K562 (cell line): ENCODE measurements around the gene PRDX4. TPM values are rescaled to one million over a fixed set of nuclear protein-coding genes. Genes with fewer than 3 reads are reported as not detected.

Experiments used
- ATAC-seq: fragments of 200-7000 bp; cut with Tn5 transposase; 3 replicates; pipeline ENCODE4 v1.9.1; 2020; ENCODE audit warnings: moderate library complexity
- BruUV-seq: library from RNA; stranded (reverse); fragments of 400-500 nt; replicated peaks from 2 replicates; lab custom pipeline; 2021; lab: Mats Ljungman, UMichigan
- CTCF ChIA-PET: fragments of 300-600 bp; formaldehyde crosslinking; extraction: SDS; loops from one replicate; lab custom pipeline; 2021; ENCODE audit warnings: low intra/inter-chr PET ratio; lab: Yijun Ruan, JAX
- POLR2A ChIA-PET: fragments of 300-600, 350-650 bp; sonication (Branson Sonifier 250); formaldehyde crosslinking; extraction: SDS; loops from one replicate; lab custom pipeline; 2021; ENCODE audit warnings: antibody characterized with exemption, inconsistent platforms; lab: Yijun Ruan, JAX
- DNase-seq, 4 experiments: peaks; one replicate each; pipeline versions ENCODE4 v3.0.0 to v3.0.0-alpha.2; 2011 to 2018; ENCODE audit warnings: low spot score in 3 of 4, mixed read lengths in 3 of 4; ENCODE audit errors: extremely low read depth in 1 of 4
- FAIRE-seq: peaks from 2 replicates; lab custom pipeline; 2011; peaks lifted over from hg19 to GRCh38; lab: Jason Lieb, UNC
- H2AFZ ChIP-seq: 2 replicates; pipeline ENCODE4 v1.6.0; 2011; ENCODE audit warnings: low read depth, low read length, control low read depth, inconsistent platforms
- H3K27ac ChIP-seq: fragments of 200-600 bp; 3 replicates; pipeline ENCODE4 v1.8.0; 2011; ENCODE audit warnings: low read depth, mild to moderate bottlenecking, control low read depth, inconsistent platforms, low read length, moderate library complexity, mixed read lengths; ENCODE audit errors: extremely low read depth
- H3K27me3 ChIP-seq, 2 experiments: fragments of 300-600 bp in 1 of 2; 2 replicates in 1 of 2; 3 replicates in 1 of 2; pipeline versions ENCODE4 v1.6.0 to v1.8.0; 2011; ENCODE audit warnings: inconsistent platforms in 2 of 2, low read length in 2 of 2, mild to moderate bottlenecking in 1 of 2, mixed read lengths in 1 of 2, moderate library complexity in 1 of 2; ENCODE audit not compliant: control insufficient read depth in 2 of 2, insufficient read depth in 2 of 2
- H3K36me3 ChIP-seq: fragments of 300-600 bp; 3 replicates; pipeline ENCODE4 v1.8.0; 2011; ENCODE audit warnings: mild to moderate bottlenecking, low read length, inconsistent platforms; ENCODE audit not compliant: control insufficient read depth, insufficient read depth
- H3K4me1 ChIP-seq, 2 experiments: fragments of 200-600 bp in 1 of 2; replicated peaks in 1 of 2; 2 replicates in 1 of 2; 3 replicates in 1 of 2; pipeline versions ENCODE4 v1.5.1 to v1.8.0; 2011; ENCODE audit warnings: inconsistent platforms in 2 of 2, low read length in 2 of 2, mild to moderate bottlenecking in 1 of 2, mixed read lengths in 1 of 2, moderate library complexity in 1 of 2; ENCODE audit not compliant: control insufficient read depth in 2 of 2, insufficient read depth in 2 of 2
- H3K4me2 ChIP-seq: 2 replicates; pipeline ENCODE4 v1.6.1; 2011; ENCODE audit warnings: low read length, control low read depth, inconsistent platforms, mixed read lengths; ENCODE audit not compliant: insufficient read depth
- H3K4me3 ChIP-seq: fragments of 200-600 bp; sonication (generic), shearing (Covaris generic); 2 replicates; pipeline ENCODE4 v1.5.1; 2016; ENCODE audit warnings: control low read depth, inconsistent platforms
- H3K79me2 ChIP-seq: fragments of 200-600 bp; 3 replicates; pipeline ENCODE4 v1.8.0; 2011; ENCODE audit warnings: low read length, inconsistent platforms; ENCODE audit not compliant: control insufficient read depth, insufficient read depth
- H3K9ac ChIP-seq, 2 experiments: 2 replicates each; pipeline versions ENCODE4 v1.6.0 to v1.6.1; 2011; ENCODE audit warnings: low read depth in 2 of 2, low read length in 2 of 2, control low read depth in 1 of 2, inconsistent platforms in 1 of 2, mild to moderate bottlenecking in 1 of 2, mixed read lengths in 1 of 2; ENCODE audit not compliant: insufficient read depth in 1 of 2
- H3K9me1 ChIP-seq: one replicate; pipeline ENCODE4 v1.6.0; 2011; ENCODE audit warnings: inconsistent platforms, mild to moderate bottlenecking, low read length, moderate library complexity; ENCODE audit not compliant: control insufficient read depth, insufficient read depth
- H3K9me3 ChIP-seq: replicated peaks from 2 replicates; pipeline ENCODE4 v1.5.1; 2011; ENCODE audit warnings: low read depth, low read length, inconsistent platforms; ENCODE audit not compliant: control insufficient read depth, insufficient read depth
- H4K20me1 ChIP-seq: replicated peaks from 2 replicates; pipeline ENCODE4 v1.6.1; 2011; ENCODE audit warnings: low read length, inconsistent platforms, mixed read lengths; ENCODE audit not compliant: control insufficient read depth, insufficient read depth
- ATF7 ChIP-seq: fragments of 450-650 bp; IDR thresholded peaks from 2 replicates; pipeline ENCODE4 v1.7.1; 2014; ENCODE audit warnings: mild to moderate bottlenecking, moderate library complexity
- CREB5 ChIP-seq: fragments of 250-450 bp; sonication (Bioruptor Pico); IDR thresholded peaks from 2 replicates; pipeline ENCODE4 v1.5.0; 2020; ENCODE audit warnings: mild to moderate bottlenecking
- E2F5 ChIP-seq: sonication (generic); formaldehyde crosslinking; IDR thresholded peaks from 2 replicates; pipeline ENCODE4 v1.8.0; 2022; ENCODE audit warnings: mild to moderate bottlenecking, missing genetic modification reagents
- KAT7 ChIP-seq: sonication (generic); formaldehyde crosslinking; IDR thresholded peaks from 2 replicates; pipeline ENCODE4 v1.8.0; 2022; ENCODE audit warnings: missing genetic modification reagents, mild to moderate bottlenecking, borderline replicate concordance
- MCM7 ChIP-seq, 2 experiments: fragments of 450-650 bp; IDR thresholded peaks; 2 replicates each; pipeline ENCODE4 v1.6.1; 2016 to 2018
- MTA3 ChIP-seq: fragments of 450-650 bp; formaldehyde crosslinking; IDR thresholded peaks from 2 replicates; pipeline ENCODE4 v1.6.1; 2017; ENCODE audit warnings: mild to moderate bottlenecking, borderline replicate concordance
- PHF21A ChIP-seq: fragments of 450-650 bp; IDR thresholded peaks from 2 replicates; pipeline ENCODE4 v1.6.1; 2017; ENCODE audit warnings: low read depth, borderline replicate concordance
- POLR2A ChIP-seq: fragments of 450-650 bp; conservative IDR thresholded peaks from 2 replicates; pipeline ENCODE4 v1.6.1; 2016
- RBM22 ChIP-seq: fragments of 200-400 bp; formaldehyde crosslinking; IDR thresholded peaks from 2 replicates; pipeline ENCODE4 v1.6.1; 2018; ENCODE audit warnings: low read length, low read depth; ENCODE audit not compliant: poor library complexity, severe bottlenecking
- TCF3 ChIP-seq: sonication (generic); formaldehyde crosslinking; IDR thresholded peaks from 2 replicates; pipeline ENCODE4 v1.4.0; 2020; ENCODE audit warnings: mild to moderate bottlenecking, missing genetic modification reagents
- TEAD1 ChIP-seq, 2 experiments: fragments of 450-650 bp in 1 of 2; sonication (generic) in 1 of 2; formaldehyde crosslinking; IDR thresholded peaks; 2 replicates each; pipeline versions ENCODE4 v1.4.0 to v1.8.0; 2020 to 2022; ENCODE audit warnings: mild to moderate bottlenecking in 2 of 2, missing genetic modification reagents in 1 of 2
- ZBTB11 ChIP-seq, 3 experiments: fragments of 200-800 bp in 1 of 3; fragments of 250-450 bp in 1 of 3; fragments of 450-650 bp in 1 of 3; sonication (Bioruptor Pico) in 1 of 3; sonication (Bioruptor generic) in 1 of 3; formaldehyde crosslinking in 1 of 3; IDR thresholded peaks; 2 replicates each; pipeline versions ENCODE4 v1.6.1 to v1.8.0; 2016 to 2022; ENCODE audit warnings: mild to moderate bottlenecking in 2 of 3, missing genetic modification characterization in 2 of 3, missing compliant biosample characterization in 1 of 3, moderate library complexity in 1 of 3
- ZC3H11A ChIP-seq: IDR thresholded peaks from 2 replicates; pipeline ENCODE4 v1.6.1; 2012; ENCODE audit warnings: low read depth, low read length, improper control_type of control experiment
- ZNF717 ChIP-seq: fragments of 250-450 bp; sonication (Bioruptor Pico); IDR thresholded peaks from 2 replicates; pipeline ENCODE4 v1.5.0; 2021
- WGBS: fragments of 100-300 bp; shearing (Covaris generic); methylation state at CpG from one replicate; pipeline ENCODE4 v1.1.6; 2016; ENCODE audit warnings: low coverage, mixed read lengths; ENCODE audit not compliant: insufficient coverage; ENCODE audit errors: missing lambda C conversion rate; 5-methylcytosine and 5-hydroxymethylcytosine counted together
- in situ Hi-C: fragments of 300-500 bp; cut with MboI; formaldehyde crosslinking; loops from 4 replicates; pipeline ENCODE4 v1.15.0; 2018; ENCODE audit warnings: inconsistent platforms, mixed read lengths
- intact Hi-C: fragments of 100-400 bp; cut with micrococcal nuclease; formaldehyde crosslinking; loops from 2 replicates; pipeline ENCODE4 v1.14.2; 2022
- polyA plus RNA-seq, 8 experiments: library from polyadenylated mRNA; depleted of rRNA in 4 of 8; stranded (reverse) in 5 of 8; unstranded in 3 of 8; fragments of >200 nt; fragmentation: Nextera tagmentation in 2 of 8; fragmentation: Illumina TruSeq in 1 of 8; extraction: Ambion mirVana in 2 of 8; extraction: Trizol in 1 of 8; gene quantifications; 2 replicates each; pipeline versions ENCODE4 v1.2.1 to v1.2.3, GENCODE V29; 2011 to 2014; ENCODE audit warnings: inconsistent platforms in 1 of 8, missing spikeins in 1 of 8
- total RNA-seq, 7 experiments: library from RNA; depleted of rRNA in 6 of 7; stranded (reverse); fragments of >200 nt in 6 of 7; fragmentation: Illumina TruSeq in 2 of 7; extraction: Trizol in 2 of 7; gene quantifications; 2 replicates each; pipeline versions ENCODE4 v1.2.1 to v1.2.3, GENCODE V29; 2011 to 2021; ENCODE audit warnings: low replicate concordance in 1 of 7
- TF ChIP-seq, protein P1 (sequence below): fragments of 250-450 bp; sonication (Bioruptor Pico); IDR thresholded peaks from 2 replicates; pipeline ENCODE4 v1.5.0; 2022; ENCODE audit warnings: mild to moderate bottlenecking

The PRDX4 gene
- total and polyA plus RNA-seq, 9 of the 15 experiments (the other 6 are each of a cell fraction or from before 2014, with no cell fraction given) = 28.6 to 253 (median 153) TPM

GRCh38 chrX:23704673-23705206 is 37.4 kb downstream of the PRDX4 start:
- BruUV-seq = no TSS peak
- Histone ChIP-seq H3K9me1 (no peaks in the 10 kb centered on the region), H3K9ac (no peak overlapping the region), H3K4me1 (peaks cover 0 to 8% of the 10 kb centered on the region in 2 experiments; a peak in 1 of 5 replicates), H3K27me3 (no peaks in the 10 kb centered on the region), H4K20me1 (no peaks in the 10 kb centered on the region), H3K9me3 (no peaks in the 10 kb centered on the region), H3K79me2 (no peaks in the 10 kb centered on the region), H3K27ac (no peak overlapping the region), H3K36me3 (peaks cover 55% of the 10 kb centered on the region), H2AFZ (no peak overlapping the region), H3K4me2 (no peak overlapping the region), H3K4me3 (no peak overlapping the region)
- TF ChIP-seq RBM22 = no peak
- no peak for TF ChIP-seq ZC3H11A
- no peak for TF ChIP-seq ZBTB11 (CRISPR knock-in tag; IDR thresholded peaks at IDR 0.05)
- no peak for TF ChIP-seq CREB5 (CRISPR knock-in tag)
- no peak for TF ChIP-seq ATF7
- TF ChIP-seq KAT7 = no peak
- no peak for TF ChIP-seq ZNF717 (CRISPR knock-in tag)
- TF ChIP-seq MCM7 (IDR thresholded peaks at IDR 0.05) = no peak
- TF ChIP-seq POLR2A = no peak
- TF ChIP-seq MTA3 = no peak
- TF ChIP-seq PHF21A = no peak
- TF ChIP-seq, protein P1, sequence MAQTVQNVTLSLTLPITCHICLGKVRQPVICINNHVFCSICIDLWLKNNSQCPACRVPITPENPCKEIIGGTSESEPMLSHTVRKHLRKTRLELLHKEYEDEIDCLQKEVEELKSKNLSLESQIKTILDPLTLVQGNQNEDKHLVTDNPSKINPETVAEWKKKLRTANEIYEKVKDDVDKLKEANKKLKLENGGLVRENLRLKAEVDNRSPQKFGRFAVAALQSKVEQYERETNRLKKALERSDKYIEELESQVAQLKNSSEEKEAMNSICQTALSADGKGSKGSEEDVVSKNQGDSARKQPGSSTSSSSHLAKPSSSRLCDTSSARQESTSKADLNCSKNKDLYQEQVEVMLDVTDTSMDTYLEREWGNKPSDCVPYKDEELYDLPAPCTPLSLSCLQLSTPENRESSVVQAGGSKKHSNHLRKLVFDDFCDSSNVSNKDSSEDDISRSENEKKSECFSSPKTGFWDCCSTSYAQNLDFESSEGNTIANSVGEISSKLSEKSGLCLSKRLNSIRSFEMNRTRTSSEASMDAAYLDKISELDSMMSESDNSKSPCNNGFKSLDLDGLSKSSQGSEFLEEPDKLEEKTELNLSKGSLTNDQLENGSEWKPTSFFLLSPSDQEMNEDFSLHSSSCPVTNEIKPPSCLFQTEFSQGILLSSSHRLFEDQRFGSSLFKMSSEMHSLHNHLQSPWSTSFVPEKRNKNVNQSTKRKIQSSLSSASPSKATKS (CRISPR knock-in tag) = no peak
- TF ChIP-seq TEAD1 (CRISPR knock-in tag; IDR thresholded peaks at IDR 0.05) = no peak
- TF ChIP-seq TCF3 (CRISPR knock-in tag) = no peak
- TF ChIP-seq E2F5 (CRISPR knock-in tag) = no peak
- in situ Hi-C loops = no loop called here
- CTCF ChIA-PET = no interaction called here
- intact Hi-C loops = no loop called here
- DNase-seq = no peak
- 87% methylated on average over 5 of the region's 5 CpGs for WGBS
- ATAC-seq = no peak
- no peak for FAIRE-seq
- POLR2A ChIA-PET = no interaction called here
